Glutamatergic neuron (in vitro differentiated cells): Measurements from ENCODE around the gene FZD1. TPM values are rescaled to one million over a fixed set of nuclear protein-coding genes. Genes with fewer than 3 reads are reported as not detected.

Experiments used
- DNase-seq: peaks from one replicate; pipeline ENCODE4 v3.0.0; 2022
- H3K27ac Mint-ChIP-seq: one replicate; pipeline ENCODE4 v1.8.0; 2020; ENCODE audit warnings: mild to moderate bottlenecking, mixed read lengths, inconsistent platforms; ENCODE audit not compliant: unreplicated experiment
- H3K27me3 Mint-ChIP-seq: one replicate; pipeline ENCODE4 v1.8.0; 2020; ENCODE audit warnings: mild to moderate bottlenecking, moderate library complexity, mixed read lengths, inconsistent platforms; ENCODE audit not compliant: unreplicated experiment
- H3K36me3 Mint-ChIP-seq: one replicate; pipeline ENCODE4 v1.8.0; 2020; ENCODE audit warnings: mild to moderate bottlenecking, mixed read lengths, inconsistent platforms; ENCODE audit not compliant: unreplicated experiment
- H3K4me1 Mint-ChIP-seq: one replicate; pipeline ENCODE4 v1.8.0; 2020; ENCODE audit warnings: mild to moderate bottlenecking, low read depth, mixed read lengths, inconsistent platforms; ENCODE audit not compliant: unreplicated experiment
- H3K4me3 Mint-ChIP-seq: one replicate; pipeline ENCODE4 v1.8.0; 2020; ENCODE audit warnings: mild to moderate bottlenecking, mixed read lengths, inconsistent platforms; ENCODE audit not compliant: unreplicated experiment
- H3K9me3 Mint-ChIP-seq: one replicate; pipeline ENCODE4 v1.8.0; 2020; ENCODE audit warnings: mild to moderate bottlenecking, moderate library complexity, mixed read lengths, inconsistent platforms; ENCODE audit not compliant: unreplicated experiment
- CTCF ChIP-seq: fragments of 200-600 bp; sonication (generic); IDR thresholded peaks from one replicate; pipeline ENCODE4 v1.5.0; 2021; ENCODE audit not compliant: partially characterized antibody, unreplicated experiment
- total RNA-seq: library from RNA; stranded (reverse); fragmentation: NEBNext Ultra II Directional; extraction: Animal tissue kit (Norgen Biotek cat#: 25700); gene quantifications from one replicate; pipeline ENCODE4 v1.2.1, GENCODE V29; 2021; ENCODE audit not compliant: unreplicated experiment

Gene FZD1
- total RNA-seq, 1 donor from 2014 or later = 4.9 TPM

GRCh38 chr7:91293840-91294239 lies 29.6 kb downstream of the FZD1 start:
- H3K27me3 Mint-ChIP-seq = peaks cover 2% of the 10 kb centered on the region
- no peak for TF ChIP-seq CTCF
- H3K4me1 Mint-ChIP-seq = peaks cover 15% of the 10 kb centered on the region
- peaks cover 6% of the 10 kb centered on the region for H3K36me3 Mint-ChIP-seq
- no peak overlapping the region for H3K4me3 Mint-ChIP-seq
- peaks cover 1% of the 10 kb centered on the region for H3K9me3 Mint-ChIP-seq
- DNase-seq = no peak
- no peak overlapping the region for H3K27ac Mint-ChIP-seq

GRCh38 chr7:91294639-91295220 lies 30.5 kb downstream of the FZD1 start:
- H3K4me1 Mint-ChIP-seq = peaks cover 13% of the 10 kb centered on the region

GRCh38 chr7:91295576-91295975 lies 31.3 kb downstream of the FZD1 start:
- no peak overlapping the region for H3K27ac Mint-ChIP-seq
- H3K4me3 Mint-ChIP-seq = no peak overlapping the region
- peaks cover 6% of the 10 kb centered on the region for H3K36me3 Mint-ChIP-seq
- H3K9me3 Mint-ChIP-seq = peaks cover 1% of the 10 kb centered on the region
- peaks cover 13% of the 10 kb centered on the region for H3K4me1 Mint-ChIP-seq
- TF ChIP-seq CTCF = no peak
- peaks cover 2% of the 10 kb centered on the region for H3K27me3 Mint-ChIP-seq
- DNase-seq = no peak

More at GRCh38 chr7:91294639-91295220, 30.5 kb downstream of the FZD1 start:
- no peak overlapping the region for H3K4me3 Mint-ChIP-seq
- no peak for TF ChIP-seq CTCF
- H3K9me3 Mint-ChIP-seq = peaks cover 1% of the 10 kb centered on the region
- no peak overlapping the region for H3K27ac Mint-ChIP-seq
- H3K36me3 Mint-ChIP-seq = peaks cover 6% of the 10 kb centered on the region
- peaks cover 2% of the 10 kb centered on the region for H3K27me3 Mint-ChIP-seq
- DNase-seq = no peak

- Mint-ChIP-seq H3K4me3 (no peak overlapping the region), H3K9me3 (peaks cover 1% of the 10 kb centered on the region), H3K4me1 (peaks cover 11% of the 10 kb centered on the region), H3K36me3 (peaks cover under 1% of the 10 kb centered on the region), H3K27ac (no peak overlapping the region), H3K27me3 (peaks cover 2% of the 10 kb centered on the region)
- TF ChIP-seq CTCF = no peak
- no peak for DNase-seq
Measured at GRCh38 chr7:91297939-91298338, 33.7 kb downstream of the FZD1 start.

- Mint-ChIP-seq H3K4me3 (no peak overlapping the region), H3K27me3 (peaks cover 2% of the 10 kb centered on the region), H3K9me3 (no peaks in the 10 kb centered on the region), H3K27ac (no peak overlapping the region), H3K36me3 (no peaks in the 10 kb centered on the region), H3K4me1 (peaks cover 2% of the 10 kb centered on the region)
- no peak for DNase-seq
- TF ChIP-seq CTCF = no peak
Measured at GRCh38 chr7:91299952-91300775, 35.9 kb downstream of the FZD1 start.
